ENCODE measurements around the gene ATP5F1A.
A peak's percentile ranks its signal among the peaks of the same experiment; 100 is the strongest.

ATP5F1A gene

GRCh38 chr18:46073474-46074331 lies 24.4 kb downstream of the ATP5F1A start:
- no peak for DNase-seq (ENCODE audit: low read depth)
- H3K4me3 ChIP-seq (ENCODE audit: control insufficient read depth, low read depth, low read length), result no peak overlapping the region
- peak; percentile 60 for TF ChIP-seq CTCF (IDR thresholded peaks at IDR 0.05; ENCODE audit: control insufficient read depth, insufficient read depth, low read depth, low read length, missing control alignments)

GRCh38 chr18:46072959-46073358 lies 25.1 kb downstream of the ATP5F1A start:
- no peak for DNase-seq (ENCODE audit: low read depth)
- no peak for TF ChIP-seq CTCF (IDR thresholded peaks at IDR 0.05; ENCODE audit: control insufficient read depth, insufficient read depth, low read depth, low read length, missing control alignments)
- H3K4me3 ChIP-seq (ENCODE audit: control insufficient read depth, low read depth, low read length), result no peak overlapping the region

- H3K4me3 ChIP-seq (ENCODE audit: control insufficient read depth, low read depth, low read length), result peak overlapping the region; percentile 70
- peak; percentile 3 for TF ChIP-seq CTCF (IDR thresholded peaks at IDR 0.05; ENCODE audit: control insufficient read depth, insufficient read depth, low read depth, low read length, missing control alignments)
- no peak for DNase-seq (ENCODE audit: low read depth)
These were observed 25.7 kb downstream of the ATP5F1A start for GRCh38 chr18:46072376-46072867.

GRCh38 chr18:46071653-46072375 lies 26.3 kb downstream of the ATP5F1A start, which contains the start of gene PSTPIP2:
Gene PSTPIP2, minus strand, starts transcription at chr18:46072260. Its CDS starts 72 bp downstream, at chr18:46072188.
- DNase-seq (ENCODE audit: low read depth), result no peak
- peak within 1 kb of the TSS; percentile 70 for H3K4me3 ChIP-seq (ENCODE audit: control insufficient read depth, low read depth, low read length)
- TF ChIP-seq CTCF (IDR thresholded peaks at IDR 0.05; ENCODE audit: control insufficient read depth, insufficient read depth, low read depth, low read length, missing control alignments), result no peak

- no peak for TF ChIP-seq CTCF (IDR thresholded peaks at IDR 0.05; ENCODE audit: control insufficient read depth, insufficient read depth, low read depth, low read length, missing control alignments)
- no peak for DNase-seq (ENCODE audit: low read depth)
- H3K4me3 ChIP-seq (ENCODE audit: control insufficient read depth, low read depth, low read length), result peak overlapping the region; percentile 70
These were observed 27.1 kb downstream of the ATP5F1A start for GRCh38 chr18:46070815-46071652.

GRCh38 chr18:46070232-46070631 lies 27.9 kb downstream of the ATP5F1A start:
- no peak for TF ChIP-seq CTCF (IDR thresholded peaks at IDR 0.05; ENCODE audit: control insufficient read depth, insufficient read depth, low read depth, low read length, missing control alignments)
- no peak for DNase-seq (ENCODE audit: low read depth)
- no peak overlapping the region for H3K4me3 ChIP-seq (ENCODE audit: control insufficient read depth, low read depth, low read length)

Data from AG09309 (cell line).